GM12878 (cell line): ENCODE measurements around the gene TECPR1. TPM values are rescaled to one million over a fixed set of nuclear protein-coding genes. Genes with fewer than 3 reads are reported as not detected.

Experiments
- ATAC-seq: fragments of 200-7000 bp; cut with Tn5 transposase; 3 replicates; pipeline ENCODE4 v1.9.1; 2020; ENCODE audit warnings: mild to moderate bottlenecking, moderate library complexity
- BruUV-seq: library from RNA; stranded (reverse); fragments of 400-500 nt; replicated peaks from 2 replicates; lab custom pipeline; 2021; lab: Mats Ljungman, UMichigan
- CTCF ChIA-PET: fragments of 300-600 bp; sonication (Branson Sonifier 250); formaldehyde crosslinking; extraction: SDS; loops from one replicate; lab custom pipeline; 2021; ENCODE audit warnings: inconsistent platforms; lab: Yijun Ruan, JAX
- POLR2A ChIA-PET: fragments of 350-600 bp; formaldehyde crosslinking; extraction: SDS; loops from one replicate; lab custom pipeline; 2021; ENCODE audit warnings: inconsistent platforms; lab: Charles Lee
- RAD21 ChIA-PET: fragments of 300-600 bp; sonication (Branson Sonifier 250); formaldehyde crosslinking; loops from one replicate; lab custom pipeline; 2023; ENCODE audit warnings: antibody characterized with exemption; ENCODE audit not compliant: unreplicated experiment; lab: Charles Lee
- SMC1A ChIA-PET: fragments of 300-600 bp; sonication (Branson Sonifier 250); formaldehyde crosslinking; loops from one replicate; lab custom pipeline; 2023; ENCODE audit not compliant: unreplicated experiment, uncharacterized antibody; lab: Charles Lee
- DNase-seq: peaks from one replicate; pipeline ENCODE4 v3.0.0-alpha.2; 2011; ENCODE audit warnings: low read depth, low spot score
- FAIRE-seq: peaks from 3 replicates; lab custom pipeline; 2011; peaks lifted over from hg19 to GRCh38; lab: Jason Lieb, UNC
- H2AFZ ChIP-seq: 2 replicates; pipeline ENCODE4 v1.6.0; 2011; ENCODE audit warnings: low read depth, low read length, control low read depth; ENCODE audit not compliant: control insufficient read depth
- H3K27ac ChIP-seq: 2 replicates; pipeline ENCODE4 v1.5.1; 2011; ENCODE audit warnings: control low read depth; ENCODE audit not compliant: control insufficient read depth, insufficient read depth
- H3K27me3 ChIP-seq, 2 experiments: replicated peaks in 1 of 2; 2 replicates each; pipeline versions ENCODE4 v1.6.0 to v1.6.1; 2011; ENCODE audit warnings: low read length in 1 of 2; ENCODE audit not compliant: control insufficient read depth in 2 of 2, insufficient read depth in 2 of 2
- H3K36me3 ChIP-seq, 2 experiments: 2 replicates each; pipeline ENCODE4 v1.5.1; 2011; ENCODE audit warnings: low read length in 1 of 2; ENCODE audit not compliant: control insufficient read depth in 2 of 2, insufficient read depth in 2 of 2
- H3K4me1 ChIP-seq: 2 replicates; pipeline ENCODE4 v1.6.1; 2011; ENCODE audit warnings: mild to moderate bottlenecking, low read length, moderate library complexity, mixed read lengths; ENCODE audit not compliant: control insufficient read depth, insufficient read depth
- H3K4me2 ChIP-seq: 2 replicates; pipeline ENCODE4 v1.6.0; 2011; ENCODE audit warnings: control low read depth; ENCODE audit not compliant: control insufficient read depth, insufficient read depth
- H3K4me3 ChIP-seq: fragments of 200-600 bp; sonication (generic); 2 replicates; pipeline ENCODE4 v1.5.1; 2016
- H3K79me2 ChIP-seq: 2 replicates; pipeline ENCODE4 v1.6.0; 2011; ENCODE audit warnings: low read length; ENCODE audit not compliant: control insufficient read depth, insufficient read depth
- H3K9ac ChIP-seq: 2 replicates; pipeline ENCODE4 v1.8.0; 2011; ENCODE audit warnings: low read length, control low read depth, mixed read lengths; ENCODE audit not compliant: control insufficient read depth, insufficient read depth
- H3K9me3 ChIP-seq: replicated peaks from 3 replicates; pipeline ENCODE4 v1.5.1; 2011; ENCODE audit warnings: mild to moderate bottlenecking, low read length; ENCODE audit not compliant: control insufficient read depth, insufficient read depth
- H4K20me1 ChIP-seq: 2 replicates; pipeline ENCODE4 v1.6.0; 2011; ENCODE audit not compliant: control insufficient read depth, insufficient read depth
- CTCF ChIP-seq, 3 experiments: IDR thresholded peaks in 2 of 3; conservative IDR thresholded peaks in 1 of 3; 2 replicates each; pipeline ENCODE4 v1.5.1; 2011; ENCODE audit warnings: low read depth in 3 of 3, low read length in 3 of 3, mild to moderate bottlenecking in 3 of 3, control low read depth in 2 of 3, moderate library complexity in 2 of 3, inconsistent platforms in 1 of 3, mixed read lengths in 1 of 3; ENCODE audit not compliant: control insufficient read depth in 2 of 3, insufficient read depth in 1 of 3; ENCODE audit errors: extremely low read depth in 1 of 3
- HCFC1 ChIP-seq: fragments of 150-350 bp; IDR thresholded peaks from 2 replicates; pipeline ENCODE4 v1.6.1; 2014; ENCODE audit warnings: low read length
- RAD21 ChIP-seq: IDR thresholded peaks from 2 replicates; pipeline ENCODE4 v1.6.1; 2011; ENCODE audit warnings: mild to moderate bottlenecking, low read depth, low read length, moderate library complexity; ENCODE audit not compliant: insufficient read depth
- SMC3 ChIP-seq: IDR thresholded peaks from 2 replicates; pipeline ENCODE4 v1.6.1; 2011; ENCODE audit warnings: low read length, improper control_type of control experiment, borderline replicate concordance
- YY1 ChIP-seq: IDR thresholded peaks from 2 replicates; pipeline ENCODE4 v1.6.1; 2011; ENCODE audit warnings: low read depth, mild to moderate bottlenecking, low read length
- ZNF217 ChIP-seq: fragments of 450-650 bp; IDR thresholded peaks from 2 replicates; pipeline ENCODE4 v1.6.1; 2017; ENCODE audit warnings: antibody characterized with exemption, mild to moderate bottlenecking
- WGBS: methylation state at CpG from one replicate; pipeline ENCODE4 v1.1.6; 2016; ENCODE audit warnings: low lambda C conversion rate; ENCODE audit not compliant: insufficient replicate concordance, insufficient coverage; ENCODE audit errors: missing lambda C conversion rate; 5-methylcytosine and 5-hydroxymethylcytosine counted together
- in situ Hi-C: fragments of 300-500 bp; cut with MboI; formaldehyde crosslinking; loops from 9 replicates; pipeline ENCODE4 v1.14.3; 2018; ENCODE audit warnings: mixed read lengths
- intact Hi-C: fragments of 100-400 bp; cut with micrococcal nuclease; formaldehyde crosslinking; loops from one replicate; pipeline ENCODE4 v1.14.2; 2022; ENCODE audit not compliant: unreplicated experiment
- polyA plus RNA-seq, 11 experiments: library from polyadenylated mRNA; depleted of rRNA in 4 of 11; unstranded in 6 of 11; stranded (reverse) in 5 of 11; fragments of >200 nt; fragmentation: Nextera tagmentation in 4 of 11; fragmentation: Illumina TruSeq in 1 of 11; extraction: Ambion mirVana in 4 of 11; extraction: Trizol in 1 of 11; gene quantifications; 1 replicate in 1 of 11; 2 replicates in 10 of 11; pipeline versions ENCODE4 v1.2.1 to v1.2.3, GENCODE V29; 2011 to 2016; ENCODE audit warnings: inconsistent platforms in 2 of 11, missing spikeins in 2 of 11, low read depth in 1 of 11
- total RNA-seq, 4 experiments: library from RNA; depleted of rRNA in 3 of 4; stranded (reverse); fragments of >200 nt in 3 of 4; fragmentation: Illumina TruSeq in 1 of 4; extraction: Trizol in 1 of 4; gene quantifications; 2 replicates each; pipeline versions ENCODE4 v1.2.1 to v1.2.3, GENCODE V29; 2013 to 2021

TECPR1 gene
- total and polyA plus RNA-seq, 10 of the 15 experiments (the other 5 are each of a cell fraction or from before 2014, with no cell fraction given): 0.26 to 16.8 (median 4.2) TPM

- no TSS peak for BruUV-seq
- RAD21 ChIA-PET: interaction anchor here (0.7 to 1.8 kb wide), 2 partner anchors 38 to 39 kb away, joined by 3 read pairs; no protein-coding TSS in a partner anchor
- no peaks in the 10 kb centered on the region for H3K9me3 ChIP-seq
- FAIRE-seq: peak; percentile 77
- H3K9ac ChIP-seq: no peak overlapping the region
- WGBS: 50% methylated on average over 19 of the region's 19 CpGs
- no peak overlapping the region for H3K4me3 ChIP-seq
- ATAC-seq: peak; percentile 95
- H3K4me1 ChIP-seq: no peaks in the 10 kb centered on the region
- TF ChIP-seq SMC3: peak; percentile 82
- peak; percentile 78 to 86 (median 85) for TF ChIP-seq CTCF (IDR thresholded peaks at IDR 0.05 in 2 of 3, conservative IDR thresholded peaks at IDR 0.05 in 1 of 3; ENCODE audit: control insufficient read depth in 2 of 3, extremely low read depth in 1 of 3, insufficient read depth in 1 of 3, low read depth in 3 of 3, low read length in 3 of 3)
- peak; percentile 89 for TF ChIP-seq RAD21
- no peak for TF ChIP-seq HCFC1
- 0 out of 2 replicates have a peak, but pooled peaks have one; percentile 20 for TF ChIP-seq YY1
- TF ChIP-seq ZNF217: no peak
- no peak overlapping the region for H2AFZ ChIP-seq
- intact Hi-C loops: loop anchor here (1.0 to 2.0 kb wide), 2 partner anchors 72 to 220 kb away; no protein-coding TSS in a partner anchor
- CTCF ChIA-PET: interaction anchor here (0.6 to 1.6 kb wide), 7 partner anchors 9 to 959 kb away, joined by 3 to 6 read pairs (median 3); partner anchors contain the start of gene LMTK2
- H3K27ac ChIP-seq: no peak overlapping the region
- H3K36me3 ChIP-seq: no peaks in the 10 kb centered on the region
- no peaks in the 10 kb centered on the region for H4K20me1 ChIP-seq
- POLR2A ChIA-PET: no interaction called here
- H3K4me2 ChIP-seq: no peak overlapping the region
- in situ Hi-C loops: loop anchor here (5.0 kb wide), 1 partner anchor 219 kb away; no protein-coding TSS in a partner anchor
- SMC1A ChIA-PET: interaction anchor here (1.4 kb wide), 1 partner anchor 10 kb away, joined by 4 read pairs; no protein-coding TSS in a partner anchor
- DNase-seq: no peak
- H3K27me3 ChIP-seq: no peaks in the 10 kb centered on the region
- H3K79me2 ChIP-seq: no peaks in the 10 kb centered on the region
Measured at GRCh38 chr7:98240961-98241673, 10.9 kb downstream of the TECPR1 start.
